ENCODE measurements around the gene FOLR2.

The FOLR2 gene

DNA sequence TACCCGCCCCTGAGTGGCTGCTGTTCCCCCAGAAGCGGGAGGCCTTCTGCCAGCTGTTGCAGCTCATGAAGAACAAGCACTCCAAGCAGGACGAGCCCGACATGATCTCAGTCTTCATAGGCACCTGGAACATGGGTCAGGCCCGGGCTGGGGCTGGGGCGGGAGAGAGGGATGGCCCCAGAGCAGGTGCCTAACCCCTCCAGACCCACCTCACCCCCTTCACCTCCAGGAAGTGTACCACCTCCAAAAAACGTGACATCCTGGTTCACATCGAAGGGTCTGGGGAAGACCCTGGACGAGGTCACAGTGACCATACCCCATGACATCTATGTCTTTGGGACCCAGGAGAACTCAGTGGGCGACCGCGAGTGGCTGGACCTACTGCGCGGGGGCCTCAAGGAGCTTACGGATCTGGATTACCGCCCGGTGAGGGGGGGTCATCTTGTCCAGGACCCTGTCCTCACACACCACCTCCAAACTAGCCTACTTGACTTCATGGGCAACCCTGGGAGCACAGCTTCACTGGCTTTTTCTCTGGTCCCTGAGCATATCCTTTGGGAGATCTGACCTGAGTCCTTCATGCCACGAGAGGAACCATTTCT lies 14.3 kb downstream of the FOLR2 start:
- DNase-seq: peak; percentile 5

DNA sequence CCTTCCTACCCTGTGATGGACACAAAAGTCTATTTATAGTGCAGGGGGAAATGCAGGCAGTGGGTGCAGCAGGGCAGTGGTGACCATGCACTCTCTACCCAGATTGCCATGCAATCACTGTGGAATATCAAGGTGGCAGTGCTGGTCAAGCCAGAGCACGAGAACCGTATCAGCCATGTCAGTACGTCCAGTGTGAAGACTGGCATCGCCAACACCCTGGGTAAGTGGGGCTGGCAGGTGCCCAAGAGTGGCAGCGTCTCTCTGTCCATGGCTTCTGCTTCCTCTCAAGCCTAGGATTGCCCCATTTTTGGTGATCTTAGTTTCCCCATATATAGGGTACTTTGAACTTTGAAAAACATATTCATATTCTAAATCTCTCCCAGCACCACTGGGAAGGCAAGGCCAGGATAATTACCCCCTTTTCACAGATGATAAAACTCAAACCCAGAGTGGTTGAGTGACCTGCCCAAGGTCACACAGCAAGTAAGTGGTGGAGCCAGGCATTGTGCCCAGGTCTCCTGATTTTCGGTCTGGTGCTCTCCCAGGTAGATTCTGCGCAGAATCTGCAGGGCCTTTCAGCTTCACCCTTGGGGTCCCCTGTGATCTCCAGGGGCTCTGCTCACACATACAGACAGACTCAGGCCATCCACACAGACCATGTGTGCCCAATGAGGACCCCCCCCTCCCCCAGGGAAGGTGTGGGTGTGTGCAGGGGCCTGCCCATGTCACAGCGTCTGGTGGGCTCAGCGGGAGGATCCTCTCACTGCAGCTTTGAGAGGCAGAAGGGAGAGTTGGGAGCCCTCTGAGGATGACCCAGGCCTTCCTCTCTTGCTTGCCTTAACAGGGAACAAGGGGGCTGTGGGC lies 15.0 kb downstream of the FOLR2 start:
- DNase-seq: peak; percentile 4

DNA sequence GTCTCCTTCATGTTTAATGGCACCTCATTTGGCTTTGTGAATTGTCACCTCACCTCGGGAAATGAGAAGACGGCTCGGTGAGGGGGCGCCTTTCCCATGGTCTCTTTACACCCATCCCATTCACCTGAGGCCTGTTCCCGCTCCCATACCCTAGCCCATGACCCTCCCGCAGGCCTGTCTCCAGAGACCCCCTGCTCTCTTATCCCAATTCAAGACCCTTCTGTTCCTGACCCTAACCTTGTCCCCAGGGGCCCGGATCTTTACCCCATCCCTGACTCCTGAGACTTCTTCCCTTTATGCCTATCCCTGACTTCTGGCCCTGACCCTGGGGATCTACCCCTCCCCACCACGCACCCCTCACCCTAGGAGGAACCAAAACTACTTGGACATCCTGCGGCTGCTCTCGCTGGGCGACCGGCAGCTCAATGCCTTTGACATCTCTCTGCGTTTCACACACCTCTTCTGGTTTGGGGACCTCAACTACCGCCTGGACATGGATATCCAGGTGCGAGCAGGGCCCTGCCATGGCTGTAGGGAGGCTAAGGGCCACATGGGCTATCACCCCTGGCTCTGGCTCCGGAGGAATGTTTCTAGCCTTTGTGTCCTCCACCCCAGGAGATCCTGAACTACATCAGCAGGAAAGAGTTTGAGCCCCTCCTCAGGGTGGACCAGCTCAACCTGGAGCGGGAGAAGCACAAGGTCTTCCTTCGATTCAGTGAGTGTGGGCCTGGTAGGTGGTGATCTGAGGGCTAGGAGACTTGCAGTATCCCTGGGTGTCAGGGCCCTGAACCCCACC lies 15.9 kb downstream of the FOLR2 start:
- DNase-seq: peak; percentile 18

DNA sequence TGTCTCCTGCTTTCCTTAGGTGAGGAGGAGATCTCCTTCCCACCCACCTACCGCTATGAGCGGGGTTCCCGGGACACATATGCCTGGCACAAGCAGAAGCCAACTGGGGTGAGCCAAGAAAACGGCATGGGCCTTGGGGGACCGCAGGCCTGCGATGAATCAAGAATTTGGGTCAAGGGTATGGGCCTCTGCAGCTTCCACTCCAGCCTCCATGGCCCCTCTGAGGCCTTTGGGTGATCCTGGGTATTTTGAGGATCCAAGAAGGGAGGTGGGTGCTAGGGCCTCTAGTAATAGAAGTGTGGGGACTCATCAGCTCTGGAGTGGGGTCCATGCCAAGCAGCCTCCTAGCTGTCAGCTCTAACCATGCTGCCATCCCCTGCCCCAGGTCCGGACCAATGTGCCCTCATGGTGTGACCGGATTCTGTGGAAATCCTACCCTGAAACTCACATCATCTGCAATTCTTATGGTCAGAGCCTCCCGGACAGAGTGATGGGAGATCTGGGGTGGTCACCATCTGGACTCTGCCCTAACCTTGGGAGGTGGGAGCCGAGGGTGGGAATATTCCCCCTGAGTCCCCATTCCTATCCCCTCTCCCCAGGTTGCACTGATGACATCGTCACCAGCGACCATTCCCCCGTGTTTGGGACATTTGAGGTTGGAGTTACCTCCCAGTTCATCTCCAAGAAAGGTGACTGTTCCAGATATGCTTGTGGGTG lies 16.6 kb downstream of the FOLR2 start:
- peak; percentile 15 for DNase-seq

DNA sequence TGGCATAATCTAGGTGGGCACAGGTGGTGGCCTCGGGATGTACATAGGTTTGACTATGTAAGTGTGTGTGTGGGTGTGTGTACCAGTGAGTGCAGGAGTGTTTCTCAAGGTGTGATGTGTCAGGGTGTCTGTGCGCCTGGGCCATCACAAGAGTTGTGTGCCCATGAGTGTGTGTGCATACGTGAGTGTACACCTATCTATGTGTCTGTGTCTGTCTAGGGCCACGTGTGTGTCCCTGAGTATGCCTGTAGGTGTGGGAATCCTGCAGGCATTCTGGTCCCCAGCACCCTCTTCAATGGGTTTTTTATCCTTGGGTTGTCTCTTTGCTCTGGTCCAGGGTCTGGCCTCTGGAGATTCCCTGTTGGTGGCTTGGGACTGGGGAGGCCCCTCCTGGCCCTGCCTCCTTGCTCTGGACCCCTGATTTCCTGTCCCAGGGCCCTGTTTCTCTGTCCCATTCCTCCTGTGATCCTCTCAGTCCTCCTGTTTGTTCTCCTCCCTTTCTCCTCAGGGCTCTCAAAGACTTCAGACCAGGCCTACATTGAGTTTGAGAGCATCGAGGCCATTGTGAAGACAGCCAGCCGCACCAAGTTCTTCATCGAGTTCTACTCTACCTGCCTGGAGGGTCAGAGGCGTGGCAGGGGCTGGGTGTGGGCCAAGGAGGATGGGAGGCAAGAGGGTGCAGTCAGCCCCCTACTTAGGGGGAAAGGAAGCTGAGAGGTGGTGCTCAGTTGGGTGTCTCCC lies 17.3 kb downstream of the FOLR2 start:
- DNase-seq: peak; percentile 19

DNA sequence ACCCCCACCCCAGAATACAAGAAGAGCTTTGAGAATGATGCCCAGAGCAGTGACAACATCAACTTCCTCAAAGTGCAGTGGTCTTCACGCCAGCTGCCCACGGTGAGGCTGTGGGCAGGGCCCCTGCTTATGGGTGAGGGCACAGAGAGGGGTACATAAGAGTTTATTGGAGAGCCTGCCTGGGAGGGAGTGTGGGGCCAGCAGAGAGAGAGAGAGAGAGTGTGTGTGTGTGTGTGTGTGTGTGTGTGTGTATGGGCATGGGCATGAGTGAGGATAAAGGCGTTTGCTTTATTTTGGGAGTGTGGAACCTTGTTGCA lies 17.9 kb downstream of the FOLR2 start:
- DNase-seq: no peak

DNA sequence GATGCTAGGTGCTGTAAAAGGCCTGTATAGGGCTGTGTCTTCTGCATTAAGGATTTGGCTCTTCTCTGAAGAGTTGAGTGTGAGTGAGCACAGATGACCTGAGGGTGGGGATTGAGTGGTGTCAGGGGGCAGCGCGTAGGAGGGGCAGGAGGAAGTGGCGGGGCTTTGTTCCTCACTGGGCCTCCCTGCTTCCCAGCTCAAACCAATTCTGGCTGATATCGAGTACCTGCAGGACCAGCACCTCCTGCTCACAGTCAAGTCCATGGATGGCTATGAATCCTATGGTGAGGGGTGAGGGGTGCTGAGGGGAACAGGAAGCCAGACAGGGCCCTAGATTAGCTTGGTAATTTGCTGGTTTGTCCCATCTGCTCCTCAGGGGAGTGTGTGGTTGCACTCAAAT lies 18.3 kb downstream of the FOLR2 start:
- DNase-seq: no peak

DNA sequence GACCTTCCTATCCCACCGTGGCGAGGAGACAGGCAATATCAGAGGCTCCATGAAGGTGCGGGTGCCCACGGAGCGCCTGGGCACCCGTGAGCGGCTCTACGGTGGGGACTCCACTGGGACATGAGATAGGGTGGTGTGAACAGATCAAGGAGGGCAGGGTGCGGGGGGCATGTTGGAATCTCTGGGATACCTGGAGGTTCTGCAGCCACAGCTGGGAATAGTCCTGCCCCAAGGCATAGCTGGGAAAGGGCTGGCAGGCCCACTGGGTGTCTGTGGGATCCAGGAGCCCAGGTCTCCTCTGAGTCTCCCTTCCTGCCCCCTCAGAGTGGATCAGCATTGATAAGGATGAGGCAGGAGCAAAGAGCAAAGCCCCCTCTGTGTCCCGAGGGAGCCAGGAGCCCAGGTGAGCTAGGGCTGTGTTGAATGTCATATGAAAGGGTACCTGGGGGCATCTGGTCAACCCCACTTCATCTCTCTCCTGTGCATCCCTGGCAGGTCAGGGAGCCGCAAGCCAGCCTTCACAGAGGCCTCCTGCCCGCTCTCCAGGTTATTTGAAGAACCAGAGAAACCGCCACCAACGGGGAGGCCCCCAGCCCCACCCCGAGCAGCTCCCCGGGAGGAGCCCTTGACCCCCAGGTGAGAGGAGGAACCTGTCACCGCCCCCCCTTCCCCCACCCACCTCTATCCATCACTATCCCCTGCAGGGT lies 18.9 kb downstream of the FOLR2 start:
- peak; percentile 20 for DNase-seq

DNA sequence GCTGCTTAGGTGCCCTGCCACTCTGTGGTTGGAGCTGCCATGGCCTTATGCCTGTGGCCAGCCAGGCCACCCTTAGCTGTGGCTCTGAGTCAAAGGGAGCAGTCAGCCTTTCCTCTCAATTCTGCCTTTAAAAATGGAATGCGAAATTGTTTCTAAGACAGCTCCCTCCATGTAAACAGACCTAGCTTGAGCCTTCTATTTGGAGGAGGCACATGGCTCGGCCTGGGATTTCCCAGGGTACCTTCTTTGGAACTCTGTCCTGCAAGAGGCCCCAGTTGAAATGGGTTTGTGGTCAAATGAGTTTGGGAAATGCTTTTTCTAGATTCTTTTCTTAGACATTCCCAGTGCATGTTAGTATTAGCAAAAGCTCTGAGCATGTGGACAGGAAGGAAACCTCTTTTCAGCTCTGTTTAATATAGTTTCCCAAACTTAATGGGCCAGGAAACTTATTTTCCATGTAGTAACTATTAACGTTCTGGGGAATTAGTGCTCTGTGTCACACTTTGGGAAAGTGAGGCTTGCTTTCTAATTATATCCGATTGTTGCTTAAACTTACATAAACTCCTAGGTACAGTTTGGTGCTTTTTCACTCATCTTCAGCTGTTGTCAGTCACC lies 19.6 kb downstream of the FOLR2 start:
- no peak for DNase-seq

DNA sequence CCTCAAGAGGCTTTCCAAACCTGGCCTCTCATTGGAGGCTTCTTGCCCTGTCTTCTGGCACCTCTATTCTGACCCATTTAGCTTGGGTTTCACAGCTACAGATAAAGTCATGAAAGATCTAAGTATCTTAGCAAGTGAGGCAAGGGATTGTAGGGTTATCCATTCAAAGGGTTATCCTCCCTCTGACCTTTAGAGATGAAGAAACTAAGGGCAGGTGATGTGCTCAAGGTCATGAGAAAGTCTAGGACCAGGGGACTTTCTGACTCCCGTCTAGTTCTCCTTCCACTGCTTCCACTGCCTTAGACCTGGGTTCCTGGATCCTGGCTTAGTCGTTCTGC lies 20.1 kb downstream of the FOLR2 start:
- no peak for DNase-seq

DNA sequence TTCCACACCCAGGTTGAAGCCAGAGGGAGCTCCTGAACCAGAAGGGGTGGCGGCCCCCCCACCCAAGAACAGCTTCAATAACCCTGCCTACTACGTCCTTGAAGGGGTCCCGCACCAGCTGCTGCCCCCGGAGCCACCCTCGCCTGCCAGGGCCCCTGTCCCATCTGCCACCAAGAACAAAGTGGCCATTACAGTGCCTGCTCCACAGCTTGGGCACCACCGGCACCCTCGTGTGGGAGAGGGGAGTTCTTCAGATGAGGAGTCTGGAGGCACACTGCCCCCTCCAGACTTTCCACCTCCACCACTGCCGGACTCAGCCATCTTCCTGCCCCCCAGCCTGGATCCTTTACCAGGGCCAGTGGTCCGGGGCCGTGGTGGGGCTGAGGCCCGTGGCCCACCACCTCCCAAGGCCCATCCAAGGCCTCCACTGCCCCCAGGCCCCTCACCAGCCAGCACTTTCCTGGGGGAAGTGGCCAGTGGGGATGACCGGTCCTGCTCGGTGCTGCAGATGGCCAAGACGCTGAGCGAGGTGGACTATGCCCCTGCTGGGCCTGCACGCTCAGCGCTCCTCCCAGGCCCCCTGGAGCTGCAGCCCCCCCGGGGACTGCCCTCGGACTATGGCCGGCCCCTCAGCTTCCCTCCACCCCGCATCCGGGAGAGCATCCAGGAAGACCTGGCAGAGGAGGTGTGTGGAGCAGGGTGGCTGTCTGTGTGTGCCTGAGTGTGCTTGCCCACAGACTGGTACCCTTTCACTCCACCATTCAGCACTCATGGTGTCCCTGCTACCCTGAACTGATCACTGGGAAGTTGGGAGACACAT lies 20.7 kb downstream of the FOLR2 start:
- no peak for DNase-seq

DNA sequence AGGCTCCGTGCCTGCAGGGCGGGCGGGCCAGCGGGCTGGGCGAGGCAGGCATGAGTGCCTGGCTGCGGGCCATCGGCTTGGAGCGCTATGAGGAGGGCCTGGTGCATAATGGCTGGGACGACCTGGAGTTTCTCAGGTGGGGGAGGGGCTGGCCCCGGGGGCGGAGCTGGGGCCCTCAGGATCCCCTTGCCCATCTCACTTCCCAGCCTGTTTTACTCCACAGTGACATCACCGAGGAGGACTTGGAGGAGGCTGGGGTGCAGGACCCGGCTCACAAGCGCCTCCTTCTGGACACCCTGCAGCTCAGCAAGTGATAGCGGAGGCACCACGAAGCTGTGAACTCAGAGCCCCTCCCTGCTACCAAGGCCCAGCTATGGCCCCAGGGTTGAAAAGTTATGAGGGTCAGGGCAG lies 21.5 kb downstream of the FOLR2 start:
- DNase-seq: peak; percentile 73

DNA sequence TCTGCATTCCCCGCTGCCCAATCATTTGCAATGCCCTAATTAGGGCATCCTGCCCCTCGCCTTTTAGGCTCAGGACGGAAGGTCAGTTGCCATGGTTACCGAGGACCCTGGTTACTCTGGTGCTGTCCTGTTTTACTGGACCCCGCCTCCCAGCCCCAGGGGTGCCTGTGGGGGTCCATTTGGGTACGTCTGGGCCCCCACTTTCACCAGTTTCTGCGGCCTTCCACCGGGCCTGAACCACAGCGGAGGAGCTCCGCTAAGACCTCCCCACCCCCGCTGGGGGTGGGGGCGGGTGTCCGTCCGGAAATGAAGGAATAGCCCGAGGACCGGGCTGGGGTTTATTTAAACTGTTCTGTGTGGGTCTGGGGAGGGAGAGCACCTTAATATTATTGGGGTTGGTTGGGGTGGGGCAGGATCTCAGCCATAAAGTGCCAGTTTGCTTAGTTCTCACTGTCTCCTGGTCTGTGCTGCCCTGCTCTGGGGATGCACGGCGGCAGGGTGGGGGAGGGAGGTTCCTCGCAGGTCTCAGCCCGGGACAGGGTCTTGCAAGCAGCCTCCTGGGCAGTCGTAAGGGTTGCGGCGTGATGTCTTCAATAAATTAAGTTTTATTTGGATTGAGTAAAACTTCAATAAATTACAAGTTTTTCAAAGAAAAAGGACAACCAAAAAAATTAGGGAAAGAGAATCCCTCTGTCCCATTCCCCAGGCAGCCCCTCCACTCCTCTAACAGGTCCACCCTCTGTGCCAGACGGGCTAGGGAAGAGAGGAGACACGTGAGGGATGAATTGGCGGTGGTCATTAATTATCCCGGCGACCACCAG lies 22.1 kb downstream of the FOLR2 start:
- DNase-seq: no peak

DNA sequence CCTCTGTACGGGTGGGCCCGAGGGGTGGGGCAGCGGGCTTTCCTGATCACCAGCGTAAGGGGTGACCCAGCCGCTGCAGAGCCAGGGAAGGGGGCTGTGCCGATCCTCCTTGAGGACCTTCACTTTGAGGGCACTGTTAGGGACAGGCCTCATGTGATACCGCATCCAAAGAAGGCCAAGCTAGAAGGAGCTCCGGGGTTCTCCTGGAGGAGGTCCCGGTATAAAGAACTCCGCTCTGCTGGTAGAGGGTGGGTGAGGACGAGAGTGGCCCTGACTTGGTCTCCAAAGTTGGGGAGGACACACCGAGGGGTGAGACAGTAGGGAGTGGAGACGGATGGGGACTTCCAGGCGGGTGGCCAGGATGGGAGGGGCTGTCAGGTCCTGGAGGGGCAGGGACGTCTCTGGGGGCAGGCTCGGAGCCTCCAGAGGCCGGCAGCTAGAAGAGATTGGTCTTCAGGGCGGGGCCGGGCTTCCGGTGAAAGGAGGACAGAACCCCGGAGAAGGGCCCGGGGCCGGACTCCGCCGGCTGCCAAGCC lies 22.8 kb downstream of the FOLR2 start:
- no peak for DNase-seq

DNA sequence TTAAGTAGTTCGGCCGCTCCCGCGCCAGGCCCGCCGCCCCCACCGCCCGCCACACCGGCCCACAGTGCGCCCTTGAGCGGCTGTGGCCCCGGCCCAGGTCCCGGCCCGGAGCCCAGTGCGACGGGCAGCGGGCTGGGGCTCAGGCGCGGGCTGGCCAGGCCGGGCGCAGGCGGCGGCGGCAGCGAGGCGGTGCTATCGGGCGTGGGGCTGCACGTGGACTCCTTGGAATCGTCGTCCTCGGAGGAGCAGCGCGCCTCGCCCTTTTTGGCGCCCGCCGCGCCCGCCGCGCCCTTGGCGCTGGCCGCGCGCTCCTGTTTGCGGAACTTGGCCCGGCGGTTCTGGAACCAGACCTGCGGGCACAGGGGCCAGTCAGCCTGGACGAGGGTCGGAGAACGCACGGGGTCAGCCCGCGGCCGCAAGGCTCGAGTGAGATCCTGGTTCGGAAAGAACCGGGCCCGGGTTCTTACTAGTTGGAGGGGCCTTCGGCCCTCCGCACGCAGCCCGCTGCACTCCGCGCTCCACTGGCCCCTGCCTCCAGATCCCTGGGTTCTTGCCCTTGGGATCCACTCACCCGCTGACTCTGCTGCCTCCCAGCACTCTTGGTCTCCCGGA lies 23.4 kb downstream of the FOLR2 start:
- no peak for DNase-seq

DNA sequence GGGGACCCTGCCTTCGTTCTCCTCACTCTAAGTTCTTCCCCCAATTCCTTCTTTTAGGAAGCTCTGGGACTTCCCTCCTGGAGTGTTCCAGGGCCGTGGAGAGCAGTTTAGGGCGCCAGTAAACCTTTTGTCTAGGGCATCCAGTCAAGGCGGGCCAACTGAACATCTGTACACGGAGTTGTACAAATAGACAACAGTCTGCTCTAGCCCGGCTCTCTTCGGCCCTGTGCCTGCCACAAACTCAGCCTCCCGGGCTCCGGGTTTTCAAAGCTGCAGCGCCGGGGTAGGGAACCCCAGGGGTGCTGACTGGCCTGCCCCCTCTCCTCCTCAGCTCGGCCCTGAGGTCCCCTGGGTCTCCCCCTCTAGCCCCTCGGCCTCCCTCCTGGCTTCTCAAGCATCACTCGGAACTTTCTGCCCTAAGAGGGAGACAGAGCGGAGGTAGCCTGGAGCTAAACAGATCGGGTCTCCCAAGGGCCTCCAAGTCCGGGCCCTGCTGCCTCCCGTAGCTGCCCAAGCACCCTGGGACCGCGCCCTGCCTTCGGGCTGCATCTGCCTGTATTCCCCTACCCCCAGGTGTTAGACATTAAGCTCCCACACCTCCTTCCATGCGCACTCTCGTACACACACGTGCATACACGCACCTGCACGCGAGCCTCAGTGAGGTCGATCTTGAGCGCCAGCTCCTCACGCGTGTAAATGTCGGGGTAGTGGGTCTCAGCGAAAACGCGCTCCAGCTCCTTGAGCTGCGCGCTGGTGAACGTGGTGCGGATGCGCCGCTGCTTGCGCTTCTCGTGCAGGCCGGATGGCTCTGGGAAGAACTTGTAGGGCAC lies 24.1 kb downstream of the FOLR2 start:
- no peak for DNase-seq

DNA sequence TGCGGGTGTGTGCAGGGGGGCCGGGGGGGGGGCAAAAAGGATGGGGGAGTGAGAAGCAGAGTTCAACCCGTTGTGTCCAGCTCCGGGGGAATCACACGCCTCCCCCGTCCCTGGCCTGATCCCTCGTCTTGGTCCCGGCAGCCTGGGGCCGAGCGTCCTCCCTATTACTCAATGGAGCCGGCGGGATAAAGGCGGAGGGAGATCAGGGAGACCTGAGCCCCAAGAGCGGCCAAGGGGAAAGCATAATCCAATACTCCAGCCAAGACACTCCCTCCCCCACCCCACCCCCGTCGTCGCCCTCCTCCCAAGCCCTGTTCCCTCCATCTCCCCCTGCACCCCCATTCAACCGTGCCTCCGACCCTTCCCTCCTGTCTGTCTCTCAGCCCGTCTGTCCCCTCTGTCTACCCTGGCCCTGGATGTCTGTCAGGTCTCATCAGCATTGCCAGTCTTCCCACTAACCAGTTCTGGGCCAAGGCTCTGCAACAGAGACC lies 24.7 kb downstream of the FOLR2 start:
- no peak for DNase-seq

DNA sequence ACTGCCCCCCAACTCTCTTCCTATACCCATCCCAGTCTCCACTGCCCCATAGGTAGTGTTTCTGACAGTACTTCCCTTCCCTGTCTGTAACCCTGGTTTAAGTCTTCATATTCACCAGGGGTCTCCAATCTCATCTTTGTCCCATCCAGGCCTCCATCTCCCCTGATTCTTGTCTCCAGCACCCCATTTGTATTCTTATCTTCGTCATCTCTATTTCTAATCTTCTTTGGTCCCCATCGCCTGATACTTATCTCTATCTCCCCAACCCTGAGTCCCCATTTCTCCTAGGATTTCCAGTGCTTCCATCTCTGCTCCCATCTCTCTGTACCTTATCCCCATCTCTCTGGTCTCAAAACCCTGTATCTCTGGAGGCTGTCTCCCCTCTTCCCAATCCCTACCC lies 25.5 kb downstream of the FOLR2 start:
- no peak for DNase-seq

Measured in stimulated activated CD8-positive, alpha-beta memory T cell treated with anti-CD3 and anti-CD28 coated beads, Interleukin-4, amount 100 ng/mL, for 48 hours (primary cell).